HG03457 (cell line): ENCODE measurements around the gene ANKRD12.
"Not testable (repeated sequence)": the region's sequence is repeated elsewhere in the genome, so short reads cannot be mapped to it uniquely, and the experiment has no call there.

ENCODE experiments used
- ATAC-seq: cut with Tn5 transposase; IDR thresholded peaks from one replicate; pipeline ENCODE4 v1.9.1; 2021; ENCODE audit warnings: moderate number of reproducible peaks; ENCODE audit not compliant: unreplicated experiment

ANKRD12 gene

DNA sequence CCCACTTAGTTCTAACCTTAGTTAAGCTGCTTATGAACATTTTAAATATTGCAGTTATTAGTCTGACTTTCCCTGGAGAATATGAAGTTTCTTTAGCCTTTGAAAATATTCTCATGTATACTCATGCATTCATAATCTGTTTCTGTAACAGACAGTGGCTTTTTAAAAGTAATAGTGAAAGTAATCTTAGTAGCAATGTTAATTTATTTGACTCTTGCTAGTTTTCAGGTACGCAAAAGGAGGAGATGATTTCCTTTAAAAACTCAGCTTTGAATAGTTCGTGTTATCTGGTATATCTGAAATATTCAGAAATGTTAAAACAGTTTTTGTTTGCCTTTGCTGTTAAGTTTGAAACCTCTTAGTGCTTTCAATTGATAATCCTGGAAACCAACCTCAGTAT is 3.8 kb downstream of the ANKRD12 start:
- ATAC-seq, result no peak

GRCh38 chr18:9140984-9141383 is 4.4 kb downstream of the ANKRD12 start:
- no peak for ATAC-seq

DNA sequence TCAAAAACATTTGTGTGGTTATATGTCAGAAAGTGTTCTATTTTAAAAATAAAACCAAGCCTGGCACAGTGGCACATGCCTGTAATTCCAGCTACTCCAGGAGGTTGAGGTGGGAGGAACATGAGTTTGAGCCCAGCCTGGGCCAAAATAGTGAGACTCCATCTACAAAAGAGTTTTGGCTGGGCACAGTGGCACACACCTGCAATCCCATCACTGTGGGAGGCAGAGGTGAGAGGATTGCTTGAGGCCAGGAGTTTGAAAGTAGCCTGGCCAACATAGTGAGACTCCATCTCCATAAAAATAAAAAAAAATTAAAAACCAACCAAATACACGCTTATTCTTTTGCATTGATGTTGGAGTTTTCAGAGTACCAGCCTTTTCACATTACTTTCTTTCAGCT is 9.6 kb downstream of the ANKRD12 start:
- ATAC-seq, result no peak

DNA sequence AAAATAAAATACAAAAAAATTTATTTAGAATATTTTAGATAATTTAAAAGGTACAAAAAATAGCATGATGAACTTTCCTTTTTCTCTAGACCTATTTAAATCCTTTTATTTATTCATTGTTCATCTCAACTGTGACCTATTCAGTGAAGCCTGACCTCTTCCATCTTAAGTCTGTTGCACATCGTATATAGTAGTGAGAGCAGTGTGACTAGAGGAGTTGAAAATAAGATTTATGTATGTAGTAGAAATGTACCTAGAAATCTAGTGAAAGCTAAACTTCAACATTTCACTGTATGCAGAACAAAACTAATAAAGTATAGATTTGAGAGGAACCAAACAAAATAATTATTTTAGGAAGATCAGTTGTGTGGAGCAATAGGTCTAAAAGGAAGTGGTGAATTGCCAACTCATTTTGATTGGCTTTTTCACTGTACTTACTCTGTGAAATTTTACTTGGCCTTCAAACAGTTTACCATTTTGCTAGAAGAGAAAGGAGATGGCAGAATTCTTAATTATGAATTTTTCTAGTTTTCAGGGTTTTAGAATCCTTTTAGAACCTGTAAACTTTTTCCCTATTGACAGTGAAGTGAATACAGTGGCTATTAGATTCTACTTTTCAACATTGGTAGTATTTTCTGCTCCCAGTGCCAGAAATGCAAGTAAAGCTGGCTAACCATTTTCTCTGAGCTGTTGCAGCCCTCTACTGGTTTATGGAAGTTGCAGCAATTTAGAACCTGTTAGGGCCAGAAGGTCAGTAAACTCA is 11.0 kb downstream of the ANKRD12 start:
- ATAC-seq, result no peak

DNA sequence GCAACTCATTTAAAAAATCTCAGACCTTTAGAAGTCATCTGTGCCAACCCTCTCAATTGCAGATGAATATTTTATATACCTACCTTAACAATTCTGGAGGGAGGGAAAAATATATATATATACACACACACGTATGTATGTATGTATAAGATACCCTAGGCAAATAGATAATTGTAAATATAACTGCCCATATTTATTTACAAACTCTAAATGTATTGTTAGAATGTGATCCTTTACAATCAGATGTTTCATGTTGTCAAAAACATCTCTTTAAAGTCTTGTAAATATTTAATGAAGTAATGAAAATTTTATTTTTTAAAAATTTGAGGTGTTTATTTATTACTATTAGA is 11.6 kb downstream of the ANKRD12 start:
- ATAC-seq, result no peak

- ATAC-seq, result no peak
Measured at GRCh38 chr18:9150121-9150520, 13.5 kb downstream of the ANKRD12 start.

DNA sequence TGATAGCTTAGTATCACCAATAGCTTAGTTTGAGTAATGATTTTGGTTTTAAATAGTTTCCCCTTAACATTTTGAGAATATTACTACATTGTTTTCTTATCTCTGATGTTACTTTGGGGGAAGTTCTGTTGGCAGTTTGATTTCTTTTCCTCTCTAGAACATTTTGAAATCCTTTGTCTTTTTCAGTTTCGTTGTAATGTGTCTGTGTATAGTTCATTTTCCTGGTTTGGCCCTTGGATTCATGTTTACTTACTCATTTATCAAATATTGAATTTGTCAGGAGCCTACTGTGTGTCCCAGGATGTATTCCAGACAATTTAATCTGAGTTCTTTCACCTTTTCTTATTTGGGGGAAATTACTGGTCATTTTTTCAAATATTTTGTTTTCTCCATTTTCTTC is 16.7 kb downstream of the ANKRD12 start:
- ATAC-seq, result no peak

- no peak for ATAC-seq
Measured at GRCh38 chr18:9156604-9157249, 20.1 kb downstream of the ANKRD12 start.

DNA sequence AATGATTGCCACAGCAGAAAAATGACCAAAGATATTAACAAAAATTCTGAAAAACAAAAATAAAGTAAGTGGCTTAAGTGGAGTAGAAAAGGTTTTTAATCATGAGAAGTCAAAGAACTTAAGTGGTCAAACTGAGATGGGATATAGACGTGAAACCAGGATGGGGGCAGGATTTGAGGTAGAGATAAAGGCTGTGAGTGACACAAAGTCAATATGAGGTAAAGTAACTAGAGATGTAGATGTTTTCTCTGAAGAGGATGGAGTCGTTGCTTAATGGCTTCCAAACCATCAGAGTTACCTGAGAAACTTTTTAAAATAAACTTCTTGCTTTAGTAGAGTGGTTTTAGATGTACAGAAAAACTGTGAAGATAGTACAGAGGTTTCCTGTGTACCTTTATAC is 21.2 kb downstream of the ANKRD12 start:
- ATAC-seq, result no peak

- ATAC-seq, result no peak
Measured at GRCh38 chr18:9160014-9160413, 23.4 kb downstream of the ANKRD12 start.

DNA sequence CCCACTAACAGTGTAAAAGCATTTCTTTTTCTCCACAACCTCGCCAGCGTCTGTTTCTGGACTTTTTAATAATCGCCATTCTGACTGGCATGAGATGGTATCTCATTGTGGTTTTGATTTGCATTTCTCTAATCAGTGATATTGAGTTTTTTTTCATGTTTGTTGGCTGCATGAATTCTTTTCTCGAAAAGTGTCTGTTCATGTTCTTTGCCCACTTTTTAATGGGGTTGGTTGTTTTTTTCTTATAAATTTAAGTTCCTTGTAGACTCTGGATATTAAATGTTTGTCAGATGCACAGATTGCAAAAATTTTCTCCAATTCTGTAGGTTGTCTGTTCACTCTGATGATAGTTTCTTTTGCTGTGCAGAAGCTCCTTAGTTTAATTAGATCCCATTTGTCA is 26.1 kb downstream of the ANKRD12 start:
- ATAC-seq, result not testable (repeated sequence)

DNA sequence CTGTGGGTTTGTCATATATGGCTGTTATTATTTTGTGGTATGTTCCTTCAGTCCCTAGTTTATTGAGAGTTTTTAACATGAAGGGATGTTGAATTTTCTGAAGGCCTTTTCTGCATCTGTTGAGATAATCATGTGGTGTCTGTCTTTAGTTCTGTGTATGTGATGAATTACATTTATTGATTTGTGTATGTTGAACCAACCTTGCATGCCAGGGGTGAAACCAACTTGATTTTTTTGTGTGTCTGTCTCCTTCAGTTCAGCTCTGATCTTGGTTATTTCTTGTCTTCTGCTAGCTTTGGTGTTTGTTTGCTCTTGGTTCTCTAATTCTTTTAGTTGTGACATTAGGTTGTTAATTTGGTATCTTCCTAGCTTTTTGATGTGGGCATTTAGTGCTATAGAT is 27.6 kb downstream of the ANKRD12 start:
- not testable (repeated sequence) for ATAC-seq

DNA sequence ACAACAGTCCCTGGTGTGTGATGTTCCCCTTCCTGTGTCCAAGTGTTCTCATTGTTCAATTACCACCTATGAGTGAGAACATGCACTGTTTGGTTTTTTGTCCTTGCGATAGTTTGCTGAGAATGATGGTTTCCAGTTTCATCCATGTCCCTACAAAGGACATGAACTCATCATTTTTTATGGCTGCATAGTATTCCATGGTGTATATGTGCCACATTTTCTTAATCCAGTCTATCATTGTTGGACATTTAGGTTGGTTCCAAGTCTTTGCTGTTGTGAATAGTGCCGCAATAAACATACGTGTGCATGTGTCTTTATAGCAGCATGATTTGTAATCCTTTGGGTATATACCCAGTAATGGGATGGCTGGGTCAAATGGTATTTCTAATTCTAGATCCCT is 29.3 kb downstream of the ANKRD12 start:
- not testable (repeated sequence) for ATAC-seq

DNA sequence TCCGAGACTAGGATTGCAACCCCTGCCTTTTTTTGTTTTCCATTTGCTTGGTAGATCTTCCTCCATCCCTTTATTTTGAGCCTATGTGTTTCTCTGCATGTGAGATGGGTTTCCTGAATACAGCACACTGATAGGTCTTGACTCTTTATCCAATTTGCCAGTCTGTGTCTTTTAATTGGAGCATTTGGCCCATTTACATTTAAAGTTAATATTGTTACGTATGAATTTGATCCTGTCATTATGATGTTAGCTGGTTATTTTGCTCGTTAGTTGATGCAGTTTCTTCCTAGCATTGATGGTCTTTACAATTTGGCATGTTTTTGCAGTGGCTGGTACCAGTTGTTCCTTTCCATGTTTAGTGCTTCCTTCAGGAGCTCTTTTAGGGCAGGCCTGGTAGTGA is 32.9 kb downstream of the ANKRD12 start:
- ATAC-seq, result not testable (repeated sequence)

GRCh38 chr18:9171919-9172318 is 35.3 kb downstream of the ANKRD12 start:
- ATAC-seq, result not testable (repeated sequence)

DNA sequence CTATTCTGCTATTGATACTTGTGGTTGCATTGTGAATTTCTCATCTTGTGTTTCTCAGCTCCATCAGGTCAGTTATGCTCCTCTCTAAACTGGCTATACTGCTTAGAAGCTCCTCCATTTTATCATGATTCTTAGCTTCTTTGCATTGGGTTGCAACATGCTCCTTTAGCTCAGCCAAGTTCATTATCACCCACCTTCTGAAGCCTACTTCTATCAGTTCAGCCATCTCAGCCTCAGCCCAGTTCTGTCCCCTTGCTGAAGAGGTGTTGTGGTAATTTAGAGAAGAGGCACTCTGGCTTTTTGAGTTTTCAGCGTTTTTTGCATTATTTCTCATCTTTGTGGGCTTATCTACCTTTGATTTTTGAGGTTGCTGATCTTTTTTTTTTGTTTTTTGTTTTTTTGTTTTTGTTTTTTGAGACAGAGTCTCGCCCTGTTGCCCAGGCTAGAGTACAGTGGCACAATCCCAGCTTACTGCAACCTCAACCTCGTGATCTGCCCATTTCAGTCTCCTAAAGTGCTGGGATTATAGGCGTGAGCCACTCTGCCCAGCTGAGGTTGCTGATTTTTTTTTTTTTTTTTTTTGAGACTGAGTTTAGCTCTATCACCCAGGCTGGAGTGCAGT is 36.0 kb downstream of the ANKRD12 start:
- ATAC-seq, result no peak

GRCh38 chr18:9173770-9174233 is 37.2 kb downstream of the ANKRD12 start:
- ATAC-seq, result no peak

GRCh38 chr18:9174302-9174701 is 37.7 kb downstream of the ANKRD12 start:
- no peak for ATAC-seq

DNA sequence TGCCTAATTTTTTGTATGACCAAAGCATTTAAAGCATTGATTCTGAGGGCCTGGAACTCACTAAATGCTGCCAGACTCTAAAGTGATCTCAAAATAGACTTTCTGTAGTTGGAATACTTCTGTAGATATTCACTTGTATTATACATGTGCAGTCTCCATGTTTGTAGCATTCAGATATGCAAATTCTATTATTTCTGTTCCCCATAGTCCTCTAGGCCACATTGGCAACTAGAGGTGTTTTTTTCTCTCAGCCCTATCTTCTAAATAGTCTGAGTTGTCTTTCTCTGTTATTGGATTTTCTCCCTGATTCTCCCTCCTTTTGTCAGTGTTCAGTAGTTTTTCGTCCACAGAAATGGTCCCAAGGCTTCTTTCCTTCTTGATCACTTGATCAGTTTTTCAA is 38.5 kb downstream of the ANKRD12 start:
- ATAC-seq, result no peak

DNA sequence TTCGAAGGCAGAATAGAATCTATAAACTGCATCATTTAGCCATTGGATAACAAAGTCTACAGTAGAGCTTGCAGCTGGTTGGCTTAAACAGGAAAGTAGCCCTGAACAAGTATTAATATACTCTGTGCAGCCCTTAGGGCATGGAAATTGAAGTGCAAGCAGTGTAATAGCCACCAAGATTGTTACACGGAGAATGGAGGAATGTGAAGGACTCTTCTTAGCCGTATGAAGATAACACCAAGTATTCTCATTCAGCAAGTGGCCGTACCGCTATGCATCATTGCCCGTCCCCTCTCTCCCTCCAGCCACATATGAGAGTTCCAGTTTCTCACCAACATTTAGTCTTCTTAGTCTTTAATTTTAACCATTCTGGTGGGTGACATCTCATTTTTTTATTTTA is 40.5 kb downstream of the ANKRD12 start:
- no peak for ATAC-seq

- ATAC-seq, result no peak
Measured at GRCh38 chr18:9177466-9177865, 40.9 kb downstream of the ANKRD12 start.

DNA sequence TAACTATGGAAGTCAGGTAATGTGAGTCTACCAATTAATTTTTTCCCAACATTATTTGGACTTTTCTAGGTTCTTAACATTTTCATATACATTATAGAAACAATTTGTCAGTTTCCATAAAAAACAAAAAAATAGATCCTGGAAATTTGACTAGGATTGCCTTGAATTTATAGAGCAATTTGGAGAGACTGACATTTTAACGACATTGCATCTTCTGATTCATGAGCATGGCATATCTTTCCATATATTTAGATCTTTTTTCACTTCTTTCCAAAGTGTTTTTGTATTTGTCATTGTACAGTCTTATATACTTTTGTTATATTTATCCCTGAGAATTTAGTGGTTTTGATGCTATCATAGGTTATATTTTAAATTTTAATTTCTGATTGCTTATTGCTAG is 42.0 kb downstream of the ANKRD12 start:
- ATAC-seq, result no peak
